HG03575 (cell line): ENCODE measurements around the gene IL1A.

Experiments used
- ATAC-seq: cut with Tn5 transposase; IDR thresholded peaks from one replicate; pipeline ENCODE4 v1.9.1; 2021; ENCODE audit not compliant: unreplicated experiment, insufficient number of reproducible peaks, low FRiP score; ENCODE audit errors: extremely low read depth

IL1A gene

GRCh38 chr2:112820343-112820742, 36.0 kb upstream of the IL1A start:
- no peak for ATAC-seq

- no peak for ATAC-seq
These were observed 34.8 kb upstream of the IL1A start for GRCh38 chr2:112819081-112819480.

- no peak for ATAC-seq
These were observed 34.0 kb upstream of the IL1A start for GRCh38 chr2:112818094-112818902.

GRCh38 chr2:112817082-112817689, 32.9 kb upstream of the IL1A start:
- ATAC-seq = no peak

- no peak for ATAC-seq
These were observed 30.0 kb upstream of the IL1A start for GRCh38 chr2:112814278-112814677.

GRCh38 chr2:112813280-112813966, 29.1 kb upstream of the IL1A start:
- ATAC-seq = no peak

- no peak for ATAC-seq
These were observed 28.3 kb upstream of the IL1A start for GRCh38 chr2:112812318-112813267.

GRCh38 chr2:112811841-112812306, 27.6 kb upstream of the IL1A start:
- no peak for ATAC-seq

GRCh38 chr2:112811276-112811831, 27.1 kb upstream of the IL1A start:
- no peak for ATAC-seq

GRCh38 chr2:112809112-112809511, 24.8 kb upstream of the IL1A start:
- no peak for ATAC-seq

- no peak for ATAC-seq
These were observed 23.0 kb upstream of the IL1A start for GRCh38 chr2:112807233-112807807.

- no peak for ATAC-seq
These were observed 21.2 kb upstream of the IL1A start for GRCh38 chr2:112805542-112805941.

GRCh38 chr2:112803691-112804521, 19.6 kb upstream of the IL1A start:
- ATAC-seq = no peak

- ATAC-seq = no peak
These were observed 16.7 kb upstream of the IL1A start for GRCh38 chr2:112800881-112801583.

GRCh38 chr2:112798979-112799975, 15.0 kb upstream of the IL1A start:
- no peak for ATAC-seq

- ATAC-seq = no peak
These were observed 12.2 kb upstream of the IL1A start for GRCh38 chr2:112796486-112796885.
